HepG2 (cell line): ENCODE results near the gene CHCHD1. TPM values are rescaled to one million over a fixed set of nuclear protein-coding genes. Genes with fewer than 3 reads are reported as not detected.

ENCODE experiments used
- ARNT ChIP-seq: fragments of 450-650 bp; IDR thresholded peaks from 2 replicates; pipeline ENCODE4 v1.6.1; 2017
- BHLHE40 ChIP-seq: IDR thresholded peaks from 2 replicates; pipeline ENCODE4 v1.6.1; 2011; ENCODE audit warnings: low read length, improper control_type of control experiment
- BORCS8-MEF2B ChIP-seq: sonication (generic); formaldehyde crosslinking; IDR thresholded peaks from 2 replicates; pipeline ENCODE4 v1.8.0; 2022; ENCODE audit warnings: mild to moderate bottlenecking, missing genetic modification reagents
- EEA1 ChIP-seq: sonication (generic); formaldehyde crosslinking; IDR thresholded peaks from 2 replicates; pipeline ENCODE4 v1.5.1; 2020; ENCODE audit warnings: mild to moderate bottlenecking, missing genetic modification reagents, borderline replicate concordance
- GLMP ChIP-seq: sonication (generic); formaldehyde crosslinking; IDR thresholded peaks from 2 replicates; pipeline ENCODE4 v1.9.0; 2021; ENCODE audit warnings: missing genetic modification reagents, mild to moderate bottlenecking, borderline replicate concordance
- GTF2F1 ChIP-seq: fragments of 150-350 bp; IDR thresholded peaks from 2 replicates; pipeline ENCODE4 v1.6.1; 2014; ENCODE audit warnings: low read length
- IKZF1 ChIP-seq: fragments of 450-650 bp; IDR thresholded peaks from 2 replicates; pipeline ENCODE4 v1.7.1; 2016
- NR3C1 ChIP-seq: sonication (generic); formaldehyde crosslinking; IDR thresholded peaks from 2 replicates; pipeline ENCODE4 v1.4.0; 2020; ENCODE audit warnings: missing genetic modification reagents
- PHF21A ChIP-seq: sonication (generic); formaldehyde crosslinking; IDR thresholded peaks from 2 replicates; pipeline ENCODE4 v1.5.0; 2020; ENCODE audit warnings: mild to moderate bottlenecking, missing genetic modification reagents
- PLRG1 ChIP-seq: fragments of 450-650 bp; conservative IDR thresholded peaks from 2 replicates; pipeline ENCODE4 v1.6.1; 2016
- PRDM10 ChIP-seq: sonication (generic); formaldehyde crosslinking; IDR thresholded peaks from 2 replicates; pipeline ENCODE4 v1.4.0; 2020; ENCODE audit warnings: low read depth, missing genetic modification reagents
- SOX13 ChIP-seq, 3 experiments: fragments of 450-650 bp in 1 of 3; sonication (generic) in 1 of 3; formaldehyde crosslinking in 1 of 3; IDR thresholded peaks in 2 of 3; conservative IDR thresholded peaks in 1 of 3; 2 replicates each; pipeline versions ENCODE4 v1.5.0 to v1.6.1; 2016 to 2020; ENCODE audit warnings: antibody characterized with exemption in 1 of 3, mild to moderate bottlenecking in 1 of 3, missing compliant biosample characterization in 1 of 3, missing genetic modification reagents in 1 of 3, moderate library complexity in 1 of 3
- SRY ChIP-seq: sonication (generic); formaldehyde crosslinking; IDR thresholded peaks from 2 replicates; pipeline ENCODE4 v1.8.0; 2022; ENCODE audit warnings: mild to moderate bottlenecking, missing genetic modification reagents
- ZFAT ChIP-seq: sonication (generic); formaldehyde crosslinking; conservative IDR thresholded peaks from 2 replicates; pipeline ENCODE4 v1.8.1; 2023; ENCODE audit warnings: missing genetic modification reagents, inconsistent platforms
- ZNF33B ChIP-seq: sonication (generic); formaldehyde crosslinking; IDR thresholded peaks from 2 replicates; pipeline ENCODE4 v1.5.1; 2020; ENCODE audit warnings: mild to moderate bottlenecking, missing genetic modification reagents
- ZNF354B ChIP-seq: sonication (generic); formaldehyde crosslinking; IDR thresholded peaks from 2 replicates; pipeline ENCODE4 v1.8.0; 2022; ENCODE audit warnings: mild to moderate bottlenecking, missing genetic modification reagents
- ZNF367 ChIP-seq: sonication (generic); formaldehyde crosslinking; IDR thresholded peaks from 2 replicates; pipeline ENCODE4 v1.4.0; 2020; ENCODE audit warnings: missing genetic modification reagents, borderline replicate concordance
- ZNF572 ChIP-seq: sonication (generic); formaldehyde crosslinking; IDR thresholded peaks from 2 replicates; pipeline ENCODE4 v1.5.1; 2020; ENCODE audit warnings: mild to moderate bottlenecking, missing genetic modification reagents
- ZNF713 ChIP-seq: sonication (generic); formaldehyde crosslinking; IDR thresholded peaks from 2 replicates; pipeline ENCODE4 v1.4.0; 2020; ENCODE audit warnings: mild to moderate bottlenecking, missing genetic modification reagents
- ZNF724P ChIP-seq: sonication (generic); formaldehyde crosslinking; IDR thresholded peaks from 2 replicates; pipeline ENCODE4 v1.8.0; 2022; ENCODE audit warnings: missing genetic modification reagents, borderline replicate concordance
- polyA plus RNA-seq, 8 experiments: library from polyadenylated mRNA; depleted of rRNA in 3 of 8; stranded (reverse) in 7 of 8; unstranded in 1 of 8; fragments of >200 nt; fragmentation: Illumina TruSeq in 4 of 8; extraction: Trizol in 4 of 8; gene quantifications; 2 replicates each; pipeline versions ENCODE4 v1.2.1 to v1.2.3, GENCODE V29; 2011 to 2016; ENCODE audit warnings: low read depth in 4 of 8, missing spikeins in 1 of 8, mixed read lengths in 1 of 8; ENCODE audit not compliant: insufficient read depth in 1 of 8
- total RNA-seq, 5 experiments: library from RNA; depleted of rRNA; stranded (reverse); fragments of >200 nt; fragmentation: Illumina TruSeq; extraction: Trizol; gene quantifications; 2 replicates each; pipeline ENCODE4 v1.2.3, GENCODE V29; 2016; ENCODE audit warnings: low read depth in 1 of 5
- TF ChIP-seq, protein P1 (sequence below): sonication (generic); formaldehyde crosslinking; IDR thresholded peaks from 2 replicates; pipeline ENCODE4 v1.5.0; 2020; ENCODE audit warnings: missing genetic modification reagents
- TF ChIP-seq, protein P2 (sequence below): sonication (generic); formaldehyde crosslinking; IDR thresholded peaks from 2 replicates; pipeline ENCODE4 v1.4.0; 2020; ENCODE audit warnings: missing genetic modification reagents
- TF ChIP-seq, protein P3 (sequence below): sonication (generic); formaldehyde crosslinking; IDR thresholded peaks from 2 replicates; pipeline ENCODE4 v1.5.0; 2020; ENCODE audit warnings: missing genetic modification reagents

Gene CHCHD1
- total and polyA plus RNA-seq, 2 of the 13 experiments (the other 11 are each of a cell fraction or from before 2014, with no cell fraction given): 36.9 to 71.2 TPM

DNA sequence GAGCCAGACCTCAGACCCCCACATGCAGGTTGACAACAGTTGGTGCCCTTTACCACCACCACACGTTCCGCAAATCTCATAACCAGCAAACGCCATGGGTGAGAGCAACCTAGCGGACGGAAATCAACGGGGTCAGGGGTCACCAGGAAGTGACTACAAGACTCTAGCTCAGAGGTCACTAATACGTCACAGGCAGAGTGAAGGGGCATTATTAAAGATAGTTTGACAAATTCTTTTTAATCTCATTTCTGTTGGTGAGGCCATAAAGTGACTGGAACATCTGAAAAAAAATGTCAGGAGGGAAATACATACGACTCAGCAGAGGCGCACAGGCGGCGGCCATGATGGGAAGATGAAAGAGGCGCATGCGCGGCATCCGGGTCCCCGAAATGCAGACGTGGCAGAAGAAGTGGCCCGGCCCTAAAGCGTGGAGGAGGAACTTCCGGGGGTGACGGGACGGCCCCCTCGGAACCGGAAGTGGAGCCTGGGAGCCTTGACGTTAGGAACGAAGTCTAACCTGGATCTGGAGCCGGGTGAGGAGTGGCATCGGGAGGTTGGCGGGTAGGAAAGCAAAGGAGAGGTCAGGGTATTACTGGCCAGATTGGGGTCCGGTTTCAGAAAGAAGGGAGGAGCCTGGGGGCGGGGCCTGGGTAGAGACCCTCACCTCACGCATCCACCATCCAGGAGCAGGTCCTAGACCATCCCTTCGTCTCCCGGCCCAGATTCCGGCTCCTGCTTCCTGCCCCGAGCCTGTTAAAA, 37.8 kb upstream of the CHCHD1 start, which contains the start of gene SEC24C (continued):
- TF ChIP-seq, protein P1, sequence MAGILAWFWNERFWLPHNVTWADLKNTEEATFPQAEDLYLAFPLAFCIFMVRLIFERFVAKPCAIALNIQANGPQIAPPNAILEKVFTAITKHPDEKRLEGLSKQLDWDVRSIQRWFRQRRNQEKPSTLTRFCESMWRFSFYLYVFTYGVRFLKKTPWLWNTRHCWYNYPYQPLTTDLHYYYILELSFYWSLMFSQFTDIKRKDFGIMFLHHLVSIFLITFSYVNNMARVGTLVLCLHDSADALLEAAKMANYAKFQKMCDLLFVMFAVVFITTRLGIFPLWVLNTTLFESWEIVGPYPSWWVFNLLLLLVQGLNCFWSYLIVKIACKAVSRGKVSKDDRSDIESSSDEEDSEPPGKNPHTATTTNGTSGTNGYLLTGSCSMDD (CRISPR knock-in tag): no peak
- TF ChIP-seq, protein P2, sequence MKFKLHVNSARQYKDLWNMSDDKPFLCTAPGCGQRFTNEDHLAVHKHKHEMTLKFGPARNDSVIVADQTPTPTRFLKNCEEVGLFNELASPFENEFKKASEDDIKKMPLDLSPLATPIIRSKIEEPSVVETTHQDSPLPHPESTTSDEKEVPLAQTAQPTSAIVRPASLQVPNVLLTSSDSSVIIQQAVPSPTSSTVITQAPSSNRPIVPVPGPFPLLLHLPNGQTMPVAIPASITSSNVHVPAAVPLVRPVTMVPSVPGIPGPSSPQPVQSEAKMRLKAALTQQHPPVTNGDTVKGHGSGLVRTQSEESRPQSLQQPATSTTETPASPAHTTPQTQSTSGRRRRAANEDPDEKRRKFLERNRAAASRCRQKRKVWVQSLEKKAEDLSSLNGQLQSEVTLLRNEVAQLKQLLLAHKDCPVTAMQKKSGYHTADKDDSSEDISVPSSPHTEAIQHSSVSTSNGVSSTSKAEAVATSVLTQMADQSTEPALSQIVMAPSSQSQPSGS (CRISPR knock-in tag): peak; percentile 34; the same call in 1 of the 2 replicates
- TF ChIP-seq ARNT (no peak), GLMP (no peak), BORCS8-MEF2B (no peak), SOX13 (IDR thresholded peaks at IDR 0.05) (no peak; the same call in 1 of the 2 replicates), SOX13 (CRISPR knock-in tag; conservative IDR thresholded peaks at IDR 0.05 in 1 of 2, IDR thresholded peaks at IDR 0.05 in 1 of 2) (no peak; a peak in 1 of 4 replicates), GTF2F1 (no peak; the same call in 1 of the 2 replicates), ZNF367 (CRISPR knock-in tag) (no peak), IKZF1 (no peak), PRDM10 (CRISPR knock-in tag) (peak; percentile 55; the same call in 1 of the 2 replicates), BHLHE40 (no peak), PHF21A (CRISPR knock-in tag) (no peak), ZFAT (no peak), EEA1 (CRISPR knock-in tag) (no peak; the same call in 1 of the 2 replicates), ZNF354B (CRISPR knock-in tag) (no peak), ZNF33B (CRISPR knock-in tag) (no peak), PLRG1 (no peak), ZNF713 (CRISPR knock-in tag) (no peak), NR3C1 (CRISPR knock-in tag) (no peak), ZNF572 (CRISPR knock-in tag) (0 out of 2 replicates have a peak, but pooled peaks have one; percentile 58), SRY (CRISPR knock-in tag) (no peak), ZNF724P (CRISPR knock-in tag) (peak; percentile 59; the same call in 1 of the 2 replicates)
- TF ChIP-seq, protein P3, sequence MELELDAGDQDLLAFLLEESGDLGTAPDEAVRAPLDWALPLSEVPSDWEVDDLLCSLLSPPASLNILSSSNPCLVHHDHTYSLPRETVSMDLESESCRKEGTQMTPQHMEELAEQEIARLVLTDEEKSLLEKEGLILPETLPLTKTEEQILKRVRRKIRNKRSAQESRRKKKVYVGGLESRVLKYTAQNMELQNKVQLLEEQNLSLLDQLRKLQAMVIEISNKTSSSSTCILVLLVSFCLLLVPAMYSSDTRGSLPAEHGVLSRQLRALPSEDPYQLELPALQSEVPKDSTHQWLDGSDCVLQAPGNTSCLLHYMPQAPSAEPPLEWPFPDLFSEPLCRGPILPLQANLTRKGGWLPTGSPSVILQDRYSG (CRISPR knock-in tag): no peak
